Activated T-cell treated with anti-CD3 and anti-CD28 coated beads, Interleukin-2, amount 50 U/mL, for 72 hours (primary cell): Measurements from ENCODE around the gene TENM3. TPM values are rescaled to one million over a fixed set of nuclear protein-coding genes. Genes with fewer than 3 reads are reported as not detected.

Source experiments
- ATAC-seq, 2 donors: fragments of 150-1000 bp; cut with Tn5 transposase; replicated peaks in 1 of 2; 2 replicates each; pipeline ENCODE4 v1.10.0; 2021; ENCODE audit warnings: moderate library complexity in 2 of 2, mild to moderate bottlenecking in 1 of 2
- DNase-seq, 2 donors: peaks; one replicate each; pipeline ENCODE4 v3.0.0; 2021 to 2022; ENCODE audit warnings: mixed read lengths in 1 of 2
- H3K27ac Mint-ChIP-seq: one replicate; pipeline ENCODE4 v1.8.0; 2022; ENCODE audit warnings: mild to moderate bottlenecking, moderate library complexity, mixed read lengths
- H3K27me3 Mint-ChIP-seq: one replicate; pipeline ENCODE4 v1.8.0; 2022; ENCODE audit warnings: low read depth, mixed read lengths
- H3K36me3 Mint-ChIP-seq, 2 donors: one replicate each; pipeline ENCODE4 v1.8.0; 2022; ENCODE audit warnings: mixed read lengths in 2 of 2, mild to moderate bottlenecking in 1 of 2; ENCODE audit not compliant: insufficient read depth in 2 of 2
- H3K4me1 Mint-ChIP-seq: one replicate; pipeline ENCODE4 v1.8.0; 2022; ENCODE audit warnings: low read depth, mixed read lengths
- H3K4me3 Mint-ChIP-seq, 2 donors: one replicate each; pipeline ENCODE4 v1.8.0; 2022; ENCODE audit warnings: mild to moderate bottlenecking in 2 of 2, mixed read lengths in 2 of 2, moderate library complexity in 2 of 2
- H3K9me3 Mint-ChIP-seq, 2 donors: one replicate each; pipeline ENCODE4 v1.8.0; 2022; ENCODE audit warnings: mixed read lengths in 2 of 2
- total RNA-seq, 2 donors: library from RNA; stranded (reverse); gene quantifications; one replicate each; pipeline ENCODE4 v1.2.3, GENCODE V29; 2022

The TENM3 gene
- total RNA-seq, 2 donors from 2014 or later, result 0.12 TPM; not detected in 1

- Mint-ChIP-seq H3K4me1 (no peaks in the 10 kb centered on the region), H3K4me3 (no peak overlapping the region), H3K27ac (no peak overlapping the region), H3K36me3 (no peaks in the 10 kb centered on the region), H3K27me3 (peaks cover 4% of the 10 kb centered on the region), H3K9me3 (no peaks in the 10 kb centered on the region)
- DNase-seq (no peak), ATAC-seq (no peak)
Measured at GRCh38 chr4:182695842-182696241, 452.6 kb downstream of the TENM3 start.

GRCh38 chr4:182697094-182697493 is 453.9 kb downstream of the TENM3 start:
- H3K27me3 Mint-ChIP-seq, result peaks cover 4% of the 10 kb centered on the region
- no peak overlapping the region for H3K27ac Mint-ChIP-seq
- DNase-seq (no peak), ATAC-seq (no peak)
- H3K4me1 Mint-ChIP-seq, result no peaks in the 10 kb centered on the region
- no peaks in the 10 kb centered on the region for H3K9me3 Mint-ChIP-seq
- H3K4me3 Mint-ChIP-seq, result no peak overlapping the region
- H3K36me3 Mint-ChIP-seq, result no peaks in the 10 kb centered on the region

GRCh38 chr4:182698212-182698611 is 455.0 kb downstream of the TENM3 start:
- no peak for ATAC-seq
- no peak overlapping the region for H3K27ac Mint-ChIP-seq

DNA sequence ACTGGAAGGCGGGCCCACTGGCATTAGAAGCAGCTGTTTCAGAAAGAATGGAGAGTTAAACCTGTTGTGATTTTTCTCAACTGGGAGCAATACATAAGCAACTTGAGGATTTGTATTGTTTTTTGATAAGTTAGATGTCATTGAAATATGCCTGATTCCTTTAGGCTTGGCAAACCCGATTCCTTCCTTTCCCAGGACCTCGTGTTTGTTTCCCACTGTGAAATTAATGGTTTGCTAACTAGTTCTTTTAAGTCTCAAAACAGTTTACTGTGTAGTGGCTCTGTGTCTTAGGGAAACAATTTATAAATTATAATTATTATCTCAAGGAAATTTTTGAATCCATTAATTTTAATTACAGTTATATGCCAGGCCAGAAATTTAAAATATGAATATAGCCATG is 456.0 kb downstream of the TENM3 start:
- Mint-ChIP-seq H3K4me1 (no peaks in the 10 kb centered on the region), H3K27me3 (peaks cover 4% of the 10 kb centered on the region), H3K9me3 (no peaks in the 10 kb centered on the region), H3K36me3 (no peaks in the 10 kb centered on the region), H3K27ac (no peak overlapping the region), H3K4me3 (no peak overlapping the region)
- no peak for ATAC-seq
- DNase-seq, result no peak

More at GRCh38 chr4:182698212-182698611, 455.0 kb downstream of the TENM3 start:
- no peak for DNase-seq
- no peak overlapping the region for H3K4me3 Mint-ChIP-seq
- no peaks in the 10 kb centered on the region for H3K4me1 Mint-ChIP-seq
- no peaks in the 10 kb centered on the region for H3K36me3 Mint-ChIP-seq
- no peaks in the 10 kb centered on the region for H3K9me3 Mint-ChIP-seq
- peaks cover 4% of the 10 kb centered on the region for H3K27me3 Mint-ChIP-seq

- Mint-ChIP-seq H3K4me1 (no peaks in the 10 kb centered on the region), H3K4me3 (no peak overlapping the region), H3K9me3 (no peaks in the 10 kb centered on the region), H3K27ac (no peak overlapping the region), H3K36me3 (no peaks in the 10 kb centered on the region), H3K27me3 (no peaks in the 10 kb centered on the region)
- no peak for DNase-seq
- no peak for ATAC-seq
Measured at GRCh38 chr4:182699795-182700194, 456.6 kb downstream of the TENM3 start.

- Mint-ChIP-seq H3K27me3 (no peaks in the 10 kb centered on the region), H3K4me3 (no peak overlapping the region), H3K27ac (no peak overlapping the region), H3K9me3 (no peaks in the 10 kb centered on the region), H3K36me3 (no peaks in the 10 kb centered on the region), H3K4me1 (no peaks in the 10 kb centered on the region)
- ATAC-seq, result no peak
- no peak for DNase-seq
Measured at GRCh38 chr4:182700362-182701160, 457.4 kb downstream of the TENM3 start.

GRCh38 chr4:182704077-182704476 is 460.9 kb downstream of the TENM3 start:
- Mint-ChIP-seq H3K36me3 (no peaks in the 10 kb centered on the region), H3K9me3 (no peaks in the 10 kb centered on the region), H3K4me3 (no peak overlapping the region), H3K27me3 (peaks cover 5% of the 10 kb centered on the region), H3K4me1 (no peaks in the 10 kb centered on the region), H3K27ac (no peak overlapping the region)
- no peak for DNase-seq
- no peak for ATAC-seq

DNA sequence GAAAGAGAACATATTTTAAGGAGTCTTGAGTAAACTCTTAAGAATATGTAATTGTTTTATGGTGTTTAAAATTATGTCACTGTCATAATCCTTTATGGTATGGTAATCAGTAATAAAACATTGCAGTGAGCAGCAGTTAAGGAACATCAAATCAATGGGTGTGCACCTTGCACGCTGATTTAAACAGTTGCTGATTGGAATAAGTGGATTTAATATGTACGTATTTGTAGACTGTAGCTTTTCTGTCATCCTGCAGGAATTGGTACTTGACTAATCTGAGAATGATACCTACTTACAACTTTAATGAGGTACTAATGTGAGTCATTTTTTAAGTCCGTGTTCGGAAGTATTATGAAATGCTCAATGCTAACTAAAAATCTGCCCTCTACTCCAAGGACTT is 461.7 kb downstream of the TENM3 start:
- no peak overlapping the region for H3K4me3 Mint-ChIP-seq
- H3K36me3 Mint-ChIP-seq, result no peaks in the 10 kb centered on the region
- H3K27me3 Mint-ChIP-seq, result peaks cover 5% of the 10 kb centered on the region
- no peaks in the 10 kb centered on the region for H3K9me3 Mint-ChIP-seq
- H3K27ac Mint-ChIP-seq, result no peak overlapping the region
- no peak for ATAC-seq
- no peak for DNase-seq
- H3K4me1 Mint-ChIP-seq, result no peaks in the 10 kb centered on the region

DNA sequence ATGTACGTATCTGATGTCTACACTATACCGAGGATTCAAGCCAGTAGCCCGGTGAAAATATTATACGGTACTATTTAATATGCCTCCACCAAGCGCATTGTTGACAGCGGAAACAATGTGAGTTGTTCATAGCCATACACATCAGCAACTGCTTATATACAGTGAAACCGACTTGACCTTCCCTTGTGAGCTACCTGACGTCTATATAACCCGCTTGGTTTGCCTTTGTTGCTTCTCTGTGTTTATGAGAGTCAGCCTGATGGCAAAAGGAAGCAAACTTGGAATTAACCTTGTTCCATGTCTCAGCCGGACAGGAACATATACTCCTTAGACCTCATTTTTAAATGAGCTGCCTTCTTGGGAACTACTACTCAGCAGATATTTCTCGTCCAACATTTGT is 462.2 kb downstream of the TENM3 start:
- no peak overlapping the region for H3K27ac Mint-ChIP-seq
- no peaks in the 10 kb centered on the region for H3K4me1 Mint-ChIP-seq
- no peak for DNase-seq
- H3K27me3 Mint-ChIP-seq, result peaks cover 5% of the 10 kb centered on the region
- ATAC-seq, result no peak
- H3K9me3 Mint-ChIP-seq, result no peaks in the 10 kb centered on the region
- H3K4me3 Mint-ChIP-seq, result no peak overlapping the region
- H3K36me3 Mint-ChIP-seq, result no peaks in the 10 kb centered on the region

GRCh38 chr4:182711211-182711610 is 468.0 kb downstream of the TENM3 start:
- Mint-ChIP-seq H3K36me3 (no peaks in the 10 kb centered on the region), H3K27me3 (peaks cover 16% of the 10 kb centered on the region), H3K27ac (no peak overlapping the region), H3K4me1 (no peaks in the 10 kb centered on the region), H3K4me3 (no peak overlapping the region), H3K9me3 (no peaks in the 10 kb centered on the region)
- no peak for DNase-seq
- no peak for ATAC-seq

- H3K9me3 Mint-ChIP-seq, result no peaks in the 10 kb centered on the region
- no peaks in the 10 kb centered on the region for H3K4me1 Mint-ChIP-seq
- ATAC-seq, result no peak
- no peak for DNase-seq
- H3K27ac Mint-ChIP-seq, result no peak overlapping the region
- H3K27me3 Mint-ChIP-seq, result peaks cover 16% of the 10 kb centered on the region
- no peaks in the 10 kb centered on the region for H3K36me3 Mint-ChIP-seq
- H3K4me3 Mint-ChIP-seq, result no peak overlapping the region
Measured at GRCh38 chr4:182715548-182715947, 472.3 kb downstream of the TENM3 start.

DNA sequence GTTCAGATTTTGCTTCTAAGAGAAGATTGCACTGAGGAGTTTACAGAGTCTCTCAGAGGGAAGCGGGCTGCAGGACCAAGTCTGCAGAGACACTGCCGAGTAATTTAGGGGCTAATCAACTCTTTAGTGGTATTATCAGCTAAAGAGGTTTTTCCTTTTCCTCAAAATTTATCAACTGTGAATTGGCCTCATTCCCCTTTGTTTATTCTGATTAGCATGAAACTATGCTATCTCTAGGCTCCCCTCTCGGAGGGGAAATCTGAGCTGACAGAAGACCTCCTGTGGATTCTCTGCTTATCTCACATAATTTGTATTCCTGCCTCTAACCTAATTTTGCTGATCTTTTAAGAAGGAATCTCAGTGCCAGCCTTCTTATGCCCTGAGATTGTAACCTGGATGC is 473.0 kb downstream of the TENM3 start:
- ATAC-seq (no peak), DNase-seq (no peak)
- H3K4me3 Mint-ChIP-seq, result no peak overlapping the region
- H3K4me1 Mint-ChIP-seq, result no peaks in the 10 kb centered on the region
- peaks cover 16% of the 10 kb centered on the region for H3K27me3 Mint-ChIP-seq
- no peak overlapping the region for H3K27ac Mint-ChIP-seq
- no peaks in the 10 kb centered on the region for H3K36me3 Mint-ChIP-seq
- no peaks in the 10 kb centered on the region for H3K9me3 Mint-ChIP-seq

- no peaks in the 10 kb centered on the region for H3K4me1 Mint-ChIP-seq
- no peak for DNase-seq
- no peaks in the 10 kb centered on the region for H3K9me3 Mint-ChIP-seq
- no peak overlapping the region for H3K27ac Mint-ChIP-seq
- H3K36me3 Mint-ChIP-seq, result no peaks in the 10 kb centered on the region
- no peak overlapping the region for H3K4me3 Mint-ChIP-seq
- ATAC-seq, result no peak
- peaks cover 6% of the 10 kb centered on the region for H3K27me3 Mint-ChIP-seq
Measured at GRCh38 chr4:182717788-182718583, 474.8 kb downstream of the TENM3 start.
